HCT116 (cell line): ENCODE data around the gene MEP1A. TPM values are rescaled to one million over a fixed set of nuclear protein-coding genes. Genes with fewer than 3 reads are reported as not detected.

Source experiments
- ATAC-seq: fragments of 200-7000 bp; cut with Tn5 transposase; 2 replicates; pipeline ENCODE4 v1.9.1; 2020; ENCODE audit warnings: mild to moderate bottlenecking, moderate library complexity
- BruUV-seq: library from RNA; stranded (reverse); fragments of 400-500 nt; replicated peaks from 2 replicates; lab custom pipeline; 2021; lab: Mats Ljungman, UMichigan
- CTCF ChIA-PET: fragments of 300-600 bp; sonication (Branson Sonifier 250); formaldehyde crosslinking; loops from one replicate; lab custom pipeline; 2021; ENCODE audit warnings: antibody characterized with exemption; lab: Charles Lee
- POLR2A ChIA-PET: fragments of 300-600, 350-600 bp; sonication (Branson Sonifier 250); formaldehyde crosslinking; loops from one replicate; lab custom pipeline; 2021; ENCODE audit warnings: antibody characterized with exemption; lab: Charles Lee
- RAD21 ChIA-PET, 2 experiments: fragments of 300-600 bp; sonication (Branson Sonifier 250); formaldehyde crosslinking; loops; one replicate each; lab custom pipeline; 2023; ENCODE audit warnings: low total read pairs in 2 of 2; ENCODE audit not compliant: uncharacterized antibody in 2 of 2, unreplicated experiment in 2 of 2, low non-redundant PET in 1 of 2; lab: Charles Lee
- DNase-seq: peaks from one replicate; pipeline ENCODE4 v3.0.0-alpha.2; 2010; ENCODE audit warnings: low read depth, low spot score
- H2AFZ ChIP-seq: fragments of 200-600 bp; shearing (Covaris generic), sonication (generic); 2 replicates; pipeline ENCODE4 v1.6.1; 2017; ENCODE audit warnings: low read depth, mixed run types, mixed read lengths, antibody characterized with exemption, low read length; ENCODE audit not compliant: poor library complexity, severe bottlenecking
- H3K27ac ChIP-seq: 2 replicates; pipeline ENCODE4 v1.5.1; 2012; ENCODE audit warnings: low read depth, low read length
- H3K27me3 ChIP-seq: fragments of 200-600 bp; sonication (generic); 2 replicates; pipeline ENCODE4 v1.6.1; 2016; ENCODE audit warnings: mixed run types, low read length, mixed read lengths; ENCODE audit not compliant: insufficient read depth
- H3K36me3 ChIP-seq, 2 experiments: fragments of 200-500 bp in 1 of 2; fragments of 200-600 bp in 1 of 2; sonication (Bioruptor generic) in 1 of 2; sonication (generic) in 1 of 2; 2 replicates each; pipeline versions ENCODE4 v1.5.1 to v1.6.1; 2014 to 2016; ENCODE audit warnings: low read length in 2 of 2, inconsistent platforms in 1 of 2, mixed read lengths in 1 of 2, mixed run types in 1 of 2; ENCODE audit not compliant: insufficient read depth in 2 of 2, control insufficient read depth in 1 of 2
- H3K4me1 ChIP-seq, 2 experiments: fragments of 200-600 bp in 1 of 2; sonication (generic) in 1 of 2; 2 replicates each; pipeline versions ENCODE4 v1.5.1 to v1.6.1; 2012 to 2017; ENCODE audit warnings: low read length in 2 of 2, inconsistent platforms in 1 of 2, mild to moderate bottlenecking in 1 of 2, mixed read lengths in 1 of 2, mixed run types in 1 of 2, moderate library complexity in 1 of 2; ENCODE audit not compliant: insufficient read depth in 2 of 2, control insufficient read depth in 1 of 2
- H3K4me2 ChIP-seq: fragments of 200-600 bp; sonication (generic); 2 replicates; pipeline ENCODE4 v1.6.1; 2017; ENCODE audit warnings: mixed run types, low read length, mixed read lengths
- H3K4me3 ChIP-seq, 2 experiments: fragments of 200-600 bp in 1 of 2; sonication (generic) in 1 of 2; replicated peaks in 1 of 2; 2 replicates each; pipeline ENCODE4 v1.5.1; 2011 to 2016; ENCODE audit warnings: low read length in 2 of 2, control low read depth in 1 of 2, low read depth in 1 of 2, mild to moderate bottlenecking in 1 of 2, mixed read lengths in 1 of 2, mixed run types in 1 of 2
- H3K79me2 ChIP-seq: fragments of 200-600 bp; sonication (generic); 2 replicates; pipeline ENCODE4 v1.6.1; 2017; ENCODE audit warnings: mild to moderate bottlenecking, mixed run types, low read length, moderate library complexity, mixed read lengths; ENCODE audit not compliant: insufficient read depth
- H3K9ac ChIP-seq: fragments of 200-600 bp; sonication (generic); 2 replicates; pipeline ENCODE4 v1.6.1; 2016; ENCODE audit warnings: low read length, mixed read lengths
- H3K9me2 ChIP-seq: fragments of 200-600 bp; sonication (generic), shearing (Covaris generic); 2 replicates; pipeline ENCODE4 v1.6.1; 2017; ENCODE audit warnings: mixed run types, mild to moderate bottlenecking, moderate library complexity; ENCODE audit not compliant: insufficient read depth
- H3K9me3 ChIP-seq, 2 experiments: fragments of 200-500 bp in 1 of 2; fragments of 200-600 bp in 1 of 2; sonication (Bioruptor generic) in 1 of 2; sonication (generic) in 1 of 2; 2 replicates each; pipeline ENCODE4 v1.6.1; 2014 to 2017; ENCODE audit warnings: low read length in 2 of 2, mixed read lengths in 2 of 2, inconsistent platforms in 1 of 2, low read depth in 1 of 2, mild to moderate bottlenecking in 1 of 2, mixed run types in 1 of 2, moderate library complexity in 1 of 2; ENCODE audit not compliant: control insufficient read depth in 1 of 2, insufficient read depth in 1 of 2
- H4K20me1 ChIP-seq: fragments of 200-600 bp; sonication (generic), shearing (Covaris generic); 2 replicates; pipeline ENCODE4 v1.6.1; 2017; ENCODE audit warnings: mixed run types, mild to moderate bottlenecking, moderate library complexity; ENCODE audit not compliant: insufficient read depth
- ATF3 ChIP-seq: IDR thresholded peaks from 2 replicates; pipeline ENCODE4 v1.6.1; 2012
- CBX3 ChIP-seq: IDR thresholded peaks from 2 replicates; pipeline ENCODE4 v1.6.1; 2012; ENCODE audit warnings: low read depth
- CEBPB ChIP-seq: IDR thresholded peaks from 2 replicates; pipeline ENCODE4 v1.6.1; 2012; ENCODE audit warnings: low read depth
- EGR1 ChIP-seq: IDR thresholded peaks from 2 replicates; pipeline ENCODE4 v1.6.1; 2012; ENCODE audit warnings: low read depth
- ELF1 ChIP-seq: IDR thresholded peaks from 2 replicates; pipeline ENCODE4 v1.6.1; 2012; ENCODE audit warnings: low read depth, borderline replicate concordance
- EZH2 ChIP-seq: fragments of 200-600 bp; sonication (generic); IDR thresholded peaks from 2 replicates; pipeline ENCODE4 v1.6.1; 2017; ENCODE audit warnings: antibody characterized with exemption, mixed run types
- EZH2phosphoT487 ChIP-seq: fragments of 200-600 bp; IDR thresholded peaks from 2 replicates; pipeline ENCODE4 v1.6.1; 2018; ENCODE audit warnings: antibody characterized with exemption, borderline replicate concordance
- FOSL1 ChIP-seq: IDR thresholded peaks from 2 replicates; pipeline ENCODE4 v1.6.1; 2012; ENCODE audit warnings: low read depth
- JUND ChIP-seq: IDR thresholded peaks from 2 replicates; pipeline ENCODE4 v1.6.1; 2012
- MAX ChIP-seq: IDR thresholded peaks from 2 replicates; pipeline ENCODE4 v1.6.1; 2012
- POLR2A ChIP-seq: IDR thresholded peaks from 2 replicates; pipeline ENCODE4 v1.7.0; 2011; ENCODE audit warnings: borderline replicate concordance; ENCODE audit not compliant: insufficient read depth, insufficient read length; ENCODE audit errors: extremely low read depth
- POLR2AphosphoS5 ChIP-seq: IDR thresholded peaks from 2 replicates; pipeline ENCODE4 v1.6.1; 2011; ENCODE audit warnings: mild to moderate bottlenecking, low read depth, low read length, moderate library complexity
- RAD21 ChIP-seq: IDR thresholded peaks from 2 replicates; pipeline ENCODE4 v1.6.1; 2012; ENCODE audit warnings: low read depth, mild to moderate bottlenecking
- SIN3A ChIP-seq: IDR thresholded peaks from 2 replicates; pipeline ENCODE4 v1.6.1; 2012; ENCODE audit warnings: low read depth
- SRF ChIP-seq: IDR thresholded peaks from 2 replicates; pipeline ENCODE4 v1.6.1; 2012; ENCODE audit warnings: low read depth
- TCF7L2 ChIP-seq: IDR thresholded peaks from 2 replicates; pipeline ENCODE4 v1.7.0; 2011; ENCODE audit warnings: borderline replicate concordance, inconsistent platforms; ENCODE audit not compliant: insufficient read depth, insufficient read length; ENCODE audit errors: extremely low read depth
- YY1 ChIP-seq: IDR thresholded peaks from 2 replicates; pipeline ENCODE4 v1.6.1; 2011; ENCODE audit warnings: low read length, low read depth, moderate library complexity, mild to moderate bottlenecking; ENCODE audit not compliant: insufficient replicate concordance; ENCODE audit errors: extremely low read depth
- ZNF274 ChIP-seq: fragments of 200-500 bp; sonication (Bioruptor generic); IDR thresholded peaks from 2 replicates; pipeline ENCODE4 v1.6.1; 2014; ENCODE audit warnings: mild to moderate bottlenecking, low read depth, low read length, inconsistent platforms
- intact Hi-C: fragments of 100-400 bp; cut with micrococcal nuclease; formaldehyde crosslinking; loops from 2 replicates; pipeline ENCODE4 v1.10.0; 2022
- total RNA-seq: library from RNA; stranded (reverse); gene quantifications from one replicate; pipeline ENCODE4 v1.2.1, GENCODE V29; 2021; ENCODE audit not compliant: unreplicated experiment

Gene MEP1A
- total RNA-seq, 1 experiment from 2014 or later: not detected

- peaks cover 4 to 9% of the 10 kb centered on the region in 2 experiments; a peak in 3 of 4 replicates for H3K4me1 ChIP-seq
- RAD21 ChIA-PET: no interaction called here
- DNase-seq (no peak), ATAC-seq (no peak)
- no peaks in the 10 kb centered on the region for H3K36me3 ChIP-seq
- H3K9ac ChIP-seq: no peak overlapping the region
- no peaks in the 10 kb centered on the region for H3K79me2 ChIP-seq
- H3K27ac ChIP-seq: no peak overlapping the region
- H4K20me1 ChIP-seq: no peaks in the 10 kb centered on the region
- no peak overlapping the region for H2AFZ ChIP-seq
- CTCF ChIA-PET: no interaction called here
- BruUV-seq: no TSS peak
- TF ChIP-seq MAX (no peak), CEBPB (no peak), POLR2A (no peak), CBX3 (no peak), POLR2AphosphoS5 (no peak), ELF1 (no peak), EZH2phosphoT487 (no peak), TCF7L2 (no peak)
- H3K4me3 ChIP-seq: no peak overlapping the region
- H3K9me3 ChIP-seq: no peaks in the 10 kb centered on the region
- POLR2A ChIA-PET: no interaction called here
- no peaks in the 10 kb centered on the region for H3K9me2 ChIP-seq
- H3K4me2 ChIP-seq: no peak overlapping the region
- intact Hi-C loops: no loop called here
- no peaks in the 10 kb centered on the region for H3K27me3 ChIP-seq
These were observed 32.3 kb upstream of the MEP1A start for GRCh38 chr6:46760925-46761324.

- H3K4me1 ChIP-seq: no peaks in the 10 kb centered on the region
- H3K9ac ChIP-seq: no peak overlapping the region
- no TSS peak for BruUV-seq
- ChIA-PET POLR2A (no interaction called here), RAD21 (no interaction called here), CTCF (no interaction called here)
- H3K27me3 ChIP-seq: no peaks in the 10 kb centered on the region
- no peak for TF ChIP-seq RAD21
- no peak for TF ChIP-seq POLR2A
- no peak for TF ChIP-seq EGR1
- TF ChIP-seq ATF3: no peak
- TF ChIP-seq SIN3A: no peak
- TF ChIP-seq MAX: no peak
- no peak for TF ChIP-seq CEBPB
- TF ChIP-seq JUND: no peak
- TF ChIP-seq EZH2: no peak
- TF ChIP-seq ZNF274: no peak
- TF ChIP-seq EZH2phosphoT487: no peak
- TF ChIP-seq TCF7L2: no peak
- no peak for TF ChIP-seq FOSL1
- TF ChIP-seq CBX3: no peak
- TF ChIP-seq YY1: no peak
- no peak for TF ChIP-seq SRF
- H3K4me3 ChIP-seq: no peak overlapping the region
- DNase-seq: no peak
- no peaks in the 10 kb centered on the region for H3K9me2 ChIP-seq
- no peak overlapping the region for H3K4me2 ChIP-seq
- H4K20me1 ChIP-seq: no peaks in the 10 kb centered on the region
- H3K9me3 ChIP-seq: no peaks in the 10 kb centered on the region
- no peak overlapping the region for H2AFZ ChIP-seq
- intact Hi-C loops: no loop called here
- H3K27ac ChIP-seq: no peak overlapping the region
- no peak for ATAC-seq
- H3K36me3 ChIP-seq: no peaks in the 10 kb centered on the region
- no peaks in the 10 kb centered on the region for H3K79me2 ChIP-seq
These were observed 29.7 kb upstream of the MEP1A start for GRCh38 chr6:46763466-46763865.
